ENCODE results near the gene RET.

DNA sequence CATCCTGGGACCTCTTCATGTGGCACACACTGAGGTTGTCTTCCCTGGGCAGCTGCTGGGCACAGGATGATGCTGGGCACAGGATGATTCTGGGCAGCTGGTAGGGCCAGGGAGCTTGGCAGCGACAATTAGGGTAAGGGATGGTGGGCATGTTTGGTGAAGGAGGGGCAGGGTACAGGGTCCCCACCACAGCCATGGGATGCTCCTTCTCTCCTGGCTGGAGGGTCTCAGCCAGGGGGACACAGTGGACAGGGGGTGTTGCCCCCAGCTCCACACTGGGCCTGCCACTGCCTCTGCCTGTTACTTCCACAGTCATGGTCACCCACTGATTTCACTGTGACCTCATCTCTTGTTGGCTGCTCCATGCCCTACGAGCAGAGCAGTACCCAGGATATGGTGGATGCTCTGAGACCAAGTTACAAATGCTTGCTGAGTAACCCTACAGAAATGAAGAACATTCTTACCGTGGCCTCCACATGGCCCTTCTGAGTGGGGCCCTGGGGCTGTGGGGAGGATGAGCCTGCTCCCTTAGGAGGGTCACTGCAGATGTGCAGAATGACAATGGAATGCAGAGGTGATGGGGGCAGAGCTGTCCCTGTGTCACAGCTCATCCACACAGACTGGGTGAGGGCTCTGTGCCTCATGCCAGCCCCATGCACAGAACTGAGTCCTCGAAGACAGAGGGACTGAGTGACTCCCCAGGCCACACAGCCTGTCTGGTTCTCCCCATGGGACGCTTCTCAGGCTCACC, 28.4 kb upstream of the RET start:
- TF ChIP-seq RBBP5 (IDR thresholded peaks at IDR 0.05; ENCODE audit: borderline replicate concordance, low read depth, low read length) = no peak
- no peak for TF ChIP-seq POLR2AphosphoS5 (IDR thresholded peaks at IDR 0.05; ENCODE audit: low read depth, low read length)
- TF ChIP-seq, protein P1, sequence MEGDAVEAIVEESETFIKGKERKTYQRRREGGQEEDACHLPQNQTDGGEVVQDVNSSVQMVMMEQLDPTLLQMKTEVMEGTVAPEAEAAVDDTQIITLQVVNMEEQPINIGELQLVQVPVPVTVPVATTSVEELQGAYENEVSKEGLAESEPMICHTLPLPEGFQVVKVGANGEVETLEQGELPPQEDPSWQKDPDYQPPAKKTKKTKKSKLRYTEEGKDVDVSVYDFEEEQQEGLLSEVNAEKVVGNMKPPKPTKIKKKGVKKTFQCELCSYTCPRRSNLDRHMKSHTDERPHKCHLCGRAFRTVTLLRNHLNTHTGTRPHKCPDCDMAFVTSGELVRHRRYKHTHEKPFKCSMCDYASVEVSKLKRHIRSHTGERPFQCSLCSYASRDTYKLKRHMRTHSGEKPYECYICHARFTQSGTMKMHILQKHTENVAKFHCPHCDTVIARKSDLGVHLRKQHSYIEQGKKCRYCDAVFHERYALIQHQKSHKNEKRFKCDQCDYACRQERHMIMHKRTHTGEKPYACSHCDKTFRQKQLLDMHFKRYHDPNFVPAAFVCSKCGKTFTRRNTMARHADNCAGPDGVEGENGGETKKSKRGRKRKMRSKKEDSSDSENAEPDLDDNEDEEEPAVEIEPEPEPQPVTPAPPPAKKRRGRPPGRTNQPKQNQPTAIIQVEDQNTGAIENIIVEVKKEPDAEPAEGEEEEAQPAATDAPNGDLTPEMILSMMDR (IDR thresholded peaks at IDR 0.05; ENCODE audit: control extremely low read depth in 1 of 3, insufficient read depth in 1 of 3, low read depth in 1 of 3, low read length in 3 of 3) = no peak
- no peak for TF ChIP-seq EZH2 (IDR thresholded peaks at IDR 0.05; ENCODE audit: low read depth, low read length, severe bottlenecking)
- TF ChIP-seq EP300 (IDR thresholded peaks at IDR 0.05; ENCODE audit: borderline replicate concordance in 1 of 2, low read depth in 2 of 2, low read length in 2 of 2) = no peak
- no peak for TF ChIP-seq FOSL1 (IDR thresholded peaks at IDR 0.05; ENCODE audit: insufficient read depth, low read depth, low read length)
- TF ChIP-seq JUN (IDR thresholded peaks at IDR 0.05; ENCODE audit: low read depth, low read length) = no peak
- TF ChIP-seq POLR2A (IDR thresholded peaks at IDR 0.05; ENCODE audit: control extremely low read depth in 1 of 2, low read depth in 2 of 2, low read length in 2 of 2) = no peak
- no peak for TF ChIP-seq PHF8 (conservative IDR thresholded peaks at IDR 0.05; ENCODE audit: low read depth, low read length)

Measured in H1 (cell line).